Ishikawa (cell line): ENCODE data around the gene GBF1.

Experiments used
- CEBPB ChIP-seq: IDR thresholded peaks from 2 replicates; pipeline ENCODE4 v1.6.1; 2012
- EGR1 ChIP-seq: IDR thresholded peaks from 2 replicates; pipeline ENCODE4 v1.6.1; 2012
- RAD21 ChIP-seq: IDR thresholded peaks from 2 replicates; pipeline ENCODE4 v1.6.1; 2012; ENCODE audit warnings: low read depth
- REST ChIP-seq: IDR thresholded peaks from 2 replicates; pipeline ENCODE4 v1.6.1; 2012; ENCODE audit warnings: low read depth, mild to moderate bottlenecking
- TAF1 ChIP-seq: IDR thresholded peaks from 2 replicates; pipeline ENCODE4 v1.6.1; 2012; ENCODE audit warnings: low read depth, mild to moderate bottlenecking
- ZBTB7A ChIP-seq: IDR thresholded peaks from 2 replicates; pipeline ENCODE4 v1.6.1; 2012; ENCODE audit warnings: low read depth

- TF ChIP-seq REST: no peak
- peak; percentile 31; the same call in 1 of the 2 replicates for TF ChIP-seq EGR1
- TF ChIP-seq CEBPB: no peak
- no peak for TF ChIP-seq ZBTB7A
- TF ChIP-seq RAD21: peak; percentile 100
- no peak; the same call in 1 of the 2 replicates for TF ChIP-seq TAF1
Measured at GRCh38 chr10:102229810-102230263, 15.5 kb upstream of the GBF1 start.
